WI38 (cell line): Measurements from ENCODE around the gene NNT.
"Not testable (repeated sequence)": the region's sequence is repeated elsewhere in the genome, so short reads cannot be mapped to it uniquely, and the experiment has no call there.

Source experiments
- H3K4me3 ChIP-seq: 2 replicates; pipeline ENCODE4 v1.5.1; 2011; ENCODE audit warnings: low read depth, mild to moderate bottlenecking, control low read depth, low read length
- TF ChIP-seq, protein P1 (sequence below): IDR thresholded peaks from 2 replicates; pipeline ENCODE4 v1.5.1; 2012; ENCODE audit warnings: low read depth, mild to moderate bottlenecking, control low read depth, low read length

NNT gene

DNA sequence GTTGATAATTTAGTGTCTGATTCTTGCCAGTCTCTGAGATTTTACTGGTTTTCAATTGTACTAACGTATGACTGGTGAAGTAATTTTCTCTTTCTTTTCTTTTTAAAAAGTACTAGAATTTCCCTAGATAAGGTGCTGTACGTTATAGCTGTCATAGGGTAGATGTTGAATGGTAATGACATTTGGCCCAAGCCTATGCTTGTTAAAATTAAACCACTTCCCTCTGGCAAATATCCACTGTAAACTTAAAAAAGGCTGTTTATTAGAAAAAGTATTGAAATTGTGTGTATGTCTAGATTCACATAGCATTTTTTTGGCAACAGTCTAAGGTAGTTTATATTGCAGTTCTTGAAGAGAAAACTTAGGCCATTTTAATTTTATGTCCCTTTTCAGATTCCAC is 97.6 kb downstream of the NNT start:
- TF ChIP-seq, protein P1, sequence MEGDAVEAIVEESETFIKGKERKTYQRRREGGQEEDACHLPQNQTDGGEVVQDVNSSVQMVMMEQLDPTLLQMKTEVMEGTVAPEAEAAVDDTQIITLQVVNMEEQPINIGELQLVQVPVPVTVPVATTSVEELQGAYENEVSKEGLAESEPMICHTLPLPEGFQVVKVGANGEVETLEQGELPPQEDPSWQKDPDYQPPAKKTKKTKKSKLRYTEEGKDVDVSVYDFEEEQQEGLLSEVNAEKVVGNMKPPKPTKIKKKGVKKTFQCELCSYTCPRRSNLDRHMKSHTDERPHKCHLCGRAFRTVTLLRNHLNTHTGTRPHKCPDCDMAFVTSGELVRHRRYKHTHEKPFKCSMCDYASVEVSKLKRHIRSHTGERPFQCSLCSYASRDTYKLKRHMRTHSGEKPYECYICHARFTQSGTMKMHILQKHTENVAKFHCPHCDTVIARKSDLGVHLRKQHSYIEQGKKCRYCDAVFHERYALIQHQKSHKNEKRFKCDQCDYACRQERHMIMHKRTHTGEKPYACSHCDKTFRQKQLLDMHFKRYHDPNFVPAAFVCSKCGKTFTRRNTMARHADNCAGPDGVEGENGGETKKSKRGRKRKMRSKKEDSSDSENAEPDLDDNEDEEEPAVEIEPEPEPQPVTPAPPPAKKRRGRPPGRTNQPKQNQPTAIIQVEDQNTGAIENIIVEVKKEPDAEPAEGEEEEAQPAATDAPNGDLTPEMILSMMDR = no peak
- no peak overlapping the region for H3K4me3 ChIP-seq

DNA sequence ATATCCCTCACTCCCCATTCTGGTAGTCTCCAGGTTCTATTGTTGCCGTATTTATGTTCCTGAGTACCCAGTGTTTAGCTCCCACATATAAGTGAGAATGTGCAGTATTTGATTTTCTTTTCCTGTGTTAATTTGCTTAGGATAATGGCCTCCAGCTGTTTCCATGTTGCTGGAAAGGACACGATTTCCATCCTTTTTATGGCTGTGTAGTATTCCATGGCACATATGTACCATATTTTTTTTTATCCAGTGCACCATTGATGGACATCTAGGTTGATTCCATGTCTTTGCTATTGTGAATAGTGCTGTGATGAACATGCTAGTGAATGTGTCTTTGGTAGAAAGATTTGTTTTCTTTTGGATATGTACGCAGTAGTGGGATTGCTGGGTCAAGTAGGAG is 98.2 kb downstream of the NNT start:
- TF ChIP-seq, protein P1 = no peak
- H3K4me3 ChIP-seq = no peak overlapping the region

DNA sequence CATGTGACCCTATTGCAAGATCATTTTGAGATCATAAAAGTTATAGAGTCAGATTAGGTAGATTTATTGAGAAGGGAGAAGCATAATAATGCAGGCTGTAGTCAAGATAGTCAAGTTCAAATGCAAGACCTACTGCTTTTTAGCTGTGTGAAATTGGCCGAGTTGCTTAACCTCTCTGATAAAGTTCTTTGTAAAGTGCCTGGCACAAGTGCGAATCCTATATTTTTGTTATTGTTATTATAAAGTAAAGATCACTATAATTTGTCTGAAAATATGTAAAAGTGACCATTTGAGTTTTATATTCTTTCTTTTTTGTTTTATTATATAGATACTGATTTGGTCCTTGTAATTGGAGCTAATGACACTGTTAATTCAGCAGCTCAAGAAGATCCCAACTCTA is 99.3 kb downstream of the NNT start:
- TF ChIP-seq, protein P1 = no peak
- no peak overlapping the region for H3K4me3 ChIP-seq

- TF ChIP-seq, protein P1 = no peak
- H3K4me3 ChIP-seq = no peak overlapping the region
Observed at GRCh38 chr5:43702815-43703214, 99.8 kb downstream of the NNT start.

DNA sequence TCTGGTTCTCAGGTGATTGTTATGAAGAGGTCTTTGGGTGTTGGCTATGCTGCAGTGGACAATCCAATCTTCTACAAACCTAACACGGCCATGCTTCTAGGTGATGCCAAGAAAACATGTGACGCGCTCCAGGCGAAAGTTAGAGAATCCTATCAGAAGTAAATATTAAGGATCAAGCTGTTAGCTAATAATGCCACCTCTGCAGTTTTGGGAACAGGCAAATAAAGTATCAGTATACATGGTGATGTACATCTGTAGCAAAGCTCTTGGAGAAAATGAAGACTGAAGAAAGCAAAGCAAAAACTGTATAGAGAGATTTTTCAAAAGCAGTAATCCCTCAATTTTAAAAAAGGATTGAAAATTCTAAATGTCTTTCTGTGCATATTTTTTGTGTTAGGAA is 101.3 kb downstream of the NNT start:
- TF ChIP-seq, protein P1 = no peak
- no peak overlapping the region for H3K4me3 ChIP-seq

- H3K4me3 ChIP-seq = not testable (repeated sequence)
Observed at GRCh38 chr5:43706576-43706975, 103.6 kb downstream of the NNT start.

DNA sequence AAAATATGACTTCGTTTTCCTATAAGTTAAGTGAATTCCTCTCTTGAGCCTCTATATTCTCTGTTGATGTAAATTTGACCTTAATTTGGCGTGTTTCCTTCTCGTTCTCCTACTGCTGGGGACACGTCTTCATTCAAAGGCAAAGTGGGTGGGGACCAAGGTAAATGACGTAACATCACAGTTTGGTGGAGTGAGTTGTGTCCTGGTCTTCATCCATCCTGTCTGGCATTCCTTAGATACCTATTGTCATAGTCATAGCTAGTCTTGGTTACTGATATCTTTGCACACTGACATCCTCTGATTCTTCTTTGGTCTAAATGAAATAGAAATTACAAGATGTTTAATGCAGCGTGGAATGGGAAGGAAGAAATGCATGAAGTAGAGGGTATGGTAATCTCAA is 108.5 kb downstream of the NNT start:
- no peak overlapping the region for H3K4me3 ChIP-seq
- TF ChIP-seq, protein P1 = no peak

- TF ChIP-seq, protein P1 = no peak
- H3K4me3 ChIP-seq = no peak overlapping the region
Observed at GRCh38 chr5:43712081-43712480, 109.1 kb downstream of the NNT start.

GRCh38 chr5:43719783-43720182 is 116.8 kb downstream of the NNT start:
- H3K4me3 ChIP-seq = not testable (repeated sequence)
